GM23248 (cell line): ENCODE measurements around the gene MGAT4C.

Experiments used
- EZH2 ChIP-seq: fragments of 200-600 bp; sonication (generic); IDR thresholded peaks from 2 replicates; pipeline ENCODE4 v1.6.1; 2018; ENCODE audit warnings: antibody characterized with exemption, mild to moderate bottlenecking; ENCODE audit not compliant: insufficient read depth, poor library complexity, severe bottlenecking
- EZH2phosphoT487 ChIP-seq: fragments of 200-600 bp; sonication (generic); IDR thresholded peaks from 2 replicates; pipeline ENCODE4 v1.6.1; 2018; ENCODE audit warnings: antibody characterized with exemption, moderate library complexity, mild to moderate bottlenecking, low read depth; ENCODE audit not compliant: insufficient read depth

DNA sequence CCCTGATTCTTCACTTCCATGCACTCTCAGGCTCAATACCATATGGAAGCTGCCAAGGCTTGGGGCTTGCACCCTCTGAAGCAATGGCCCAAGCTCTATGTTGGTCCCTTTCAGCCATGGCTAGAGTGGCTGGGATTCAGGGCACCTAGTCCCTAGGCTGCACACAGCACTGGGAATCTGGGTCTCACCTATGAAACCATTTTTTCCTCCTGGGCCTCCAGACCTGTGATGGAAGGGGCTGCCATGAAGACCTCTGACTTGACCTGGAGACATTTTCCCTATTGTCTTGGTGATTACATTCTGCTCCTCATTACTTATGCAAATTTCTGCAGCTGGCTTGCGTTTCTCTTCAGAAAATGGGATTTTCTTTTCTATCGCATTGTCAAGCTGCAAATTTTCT lies 258.1 kb downstream of the MGAT4C start:
- TF ChIP-seq EZH2, result no peak
- no peak for TF ChIP-seq EZH2phosphoT487
